HCT116 (cell line): ENCODE results near the gene NF2. TPM values are rescaled to one million over a fixed set of nuclear protein-coding genes. Genes with fewer than 3 reads are reported as not detected.

Experiments used
- ATAC-seq: fragments of 200-7000 bp; cut with Tn5 transposase; 2 replicates; pipeline ENCODE4 v1.9.1; 2020; ENCODE audit warnings: mild to moderate bottlenecking, moderate library complexity
- BruUV-seq: library from RNA; stranded (reverse); fragments of 400-500 nt; replicated peaks from 2 replicates; lab custom pipeline; 2021; lab: Mats Ljungman, UMichigan
- CTCF ChIA-PET: fragments of 300-600 bp; sonication (Branson Sonifier 250); formaldehyde crosslinking; loops from one replicate; lab custom pipeline; 2021; ENCODE audit warnings: antibody characterized with exemption; lab: Charles Lee
- POLR2A ChIA-PET: fragments of 300-600, 350-600 bp; sonication (Branson Sonifier 250); formaldehyde crosslinking; loops from one replicate; lab custom pipeline; 2021; ENCODE audit warnings: antibody characterized with exemption; lab: Charles Lee
- RAD21 ChIA-PET, 2 experiments: fragments of 300-600 bp; sonication (Branson Sonifier 250); formaldehyde crosslinking; loops; one replicate each; lab custom pipeline; 2023; ENCODE audit warnings: low total read pairs in 2 of 2; ENCODE audit not compliant: uncharacterized antibody in 2 of 2, unreplicated experiment in 2 of 2, low non-redundant PET in 1 of 2; lab: Charles Lee
- DNase-seq: peaks from one replicate; pipeline ENCODE4 v3.0.0-alpha.2; 2010; ENCODE audit warnings: low read depth, low spot score
- H2AFZ ChIP-seq: fragments of 200-600 bp; shearing (Covaris generic), sonication (generic); 2 replicates; pipeline ENCODE4 v1.6.1; 2017; ENCODE audit warnings: low read depth, mixed run types, mixed read lengths, antibody characterized with exemption, low read length; ENCODE audit not compliant: poor library complexity, severe bottlenecking
- H3K27ac ChIP-seq: 2 replicates; pipeline ENCODE4 v1.5.1; 2012; ENCODE audit warnings: low read depth, low read length
- H3K27me3 ChIP-seq: fragments of 200-600 bp; sonication (generic); 2 replicates; pipeline ENCODE4 v1.6.1; 2016; ENCODE audit warnings: mixed run types, low read length, mixed read lengths; ENCODE audit not compliant: insufficient read depth
- H3K36me3 ChIP-seq, 2 experiments: fragments of 200-500 bp in 1 of 2; fragments of 200-600 bp in 1 of 2; sonication (Bioruptor generic) in 1 of 2; sonication (generic) in 1 of 2; 2 replicates each; pipeline versions ENCODE4 v1.5.1 to v1.6.1; 2014 to 2016; ENCODE audit warnings: low read length in 2 of 2, inconsistent platforms in 1 of 2, mixed read lengths in 1 of 2, mixed run types in 1 of 2; ENCODE audit not compliant: insufficient read depth in 2 of 2, control insufficient read depth in 1 of 2
- H3K4me1 ChIP-seq, 2 experiments: fragments of 200-600 bp in 1 of 2; sonication (generic) in 1 of 2; 2 replicates each; pipeline versions ENCODE4 v1.5.1 to v1.6.1; 2012 to 2017; ENCODE audit warnings: low read length in 2 of 2, inconsistent platforms in 1 of 2, mild to moderate bottlenecking in 1 of 2, mixed read lengths in 1 of 2, mixed run types in 1 of 2, moderate library complexity in 1 of 2; ENCODE audit not compliant: insufficient read depth in 2 of 2, control insufficient read depth in 1 of 2
- H3K4me2 ChIP-seq: fragments of 200-600 bp; sonication (generic); 2 replicates; pipeline ENCODE4 v1.6.1; 2017; ENCODE audit warnings: mixed run types, low read length, mixed read lengths
- H3K4me3 ChIP-seq, 2 experiments: fragments of 200-600 bp in 1 of 2; sonication (generic) in 1 of 2; replicated peaks in 1 of 2; 2 replicates each; pipeline ENCODE4 v1.5.1; 2011 to 2016; ENCODE audit warnings: low read length in 2 of 2, control low read depth in 1 of 2, low read depth in 1 of 2, mild to moderate bottlenecking in 1 of 2, mixed read lengths in 1 of 2, mixed run types in 1 of 2
- H3K79me2 ChIP-seq: fragments of 200-600 bp; sonication (generic); 2 replicates; pipeline ENCODE4 v1.6.1; 2017; ENCODE audit warnings: mild to moderate bottlenecking, mixed run types, low read length, moderate library complexity, mixed read lengths; ENCODE audit not compliant: insufficient read depth
- H3K9ac ChIP-seq: fragments of 200-600 bp; sonication (generic); 2 replicates; pipeline ENCODE4 v1.6.1; 2016; ENCODE audit warnings: low read length, mixed read lengths
- H3K9me2 ChIP-seq: fragments of 200-600 bp; sonication (generic), shearing (Covaris generic); 2 replicates; pipeline ENCODE4 v1.6.1; 2017; ENCODE audit warnings: mixed run types, mild to moderate bottlenecking, moderate library complexity; ENCODE audit not compliant: insufficient read depth
- H3K9me3 ChIP-seq, 2 experiments: fragments of 200-500 bp in 1 of 2; fragments of 200-600 bp in 1 of 2; sonication (Bioruptor generic) in 1 of 2; sonication (generic) in 1 of 2; 2 replicates each; pipeline ENCODE4 v1.6.1; 2014 to 2017; ENCODE audit warnings: low read length in 2 of 2, mixed read lengths in 2 of 2, inconsistent platforms in 1 of 2, low read depth in 1 of 2, mild to moderate bottlenecking in 1 of 2, mixed run types in 1 of 2, moderate library complexity in 1 of 2; ENCODE audit not compliant: control insufficient read depth in 1 of 2, insufficient read depth in 1 of 2
- H4K20me1 ChIP-seq: fragments of 200-600 bp; sonication (generic), shearing (Covaris generic); 2 replicates; pipeline ENCODE4 v1.6.1; 2017; ENCODE audit warnings: mixed run types, mild to moderate bottlenecking, moderate library complexity; ENCODE audit not compliant: insufficient read depth
- ATF3 ChIP-seq: IDR thresholded peaks from 2 replicates; pipeline ENCODE4 v1.6.1; 2012
- CBX3 ChIP-seq: IDR thresholded peaks from 2 replicates; pipeline ENCODE4 v1.6.1; 2012; ENCODE audit warnings: low read depth
- CEBPB ChIP-seq: IDR thresholded peaks from 2 replicates; pipeline ENCODE4 v1.6.1; 2012; ENCODE audit warnings: low read depth
- EGR1 ChIP-seq: IDR thresholded peaks from 2 replicates; pipeline ENCODE4 v1.6.1; 2012; ENCODE audit warnings: low read depth
- ELF1 ChIP-seq: IDR thresholded peaks from 2 replicates; pipeline ENCODE4 v1.6.1; 2012; ENCODE audit warnings: low read depth, borderline replicate concordance
- EZH2 ChIP-seq: fragments of 200-600 bp; sonication (generic); IDR thresholded peaks from 2 replicates; pipeline ENCODE4 v1.6.1; 2017; ENCODE audit warnings: antibody characterized with exemption, mixed run types
- EZH2phosphoT487 ChIP-seq: fragments of 200-600 bp; IDR thresholded peaks from 2 replicates; pipeline ENCODE4 v1.6.1; 2018; ENCODE audit warnings: antibody characterized with exemption, borderline replicate concordance
- FOSL1 ChIP-seq: IDR thresholded peaks from 2 replicates; pipeline ENCODE4 v1.6.1; 2012; ENCODE audit warnings: low read depth
- JUND ChIP-seq: IDR thresholded peaks from 2 replicates; pipeline ENCODE4 v1.6.1; 2012
- MAX ChIP-seq: IDR thresholded peaks from 2 replicates; pipeline ENCODE4 v1.6.1; 2012
- POLR2A ChIP-seq: IDR thresholded peaks from 2 replicates; pipeline ENCODE4 v1.7.0; 2011; ENCODE audit warnings: borderline replicate concordance; ENCODE audit not compliant: insufficient read depth, insufficient read length; ENCODE audit errors: extremely low read depth
- REST ChIP-seq: IDR thresholded peaks from 2 replicates; pipeline ENCODE4 v1.6.1; 2012; ENCODE audit warnings: low read depth
- SIN3A ChIP-seq: IDR thresholded peaks from 2 replicates; pipeline ENCODE4 v1.6.1; 2012; ENCODE audit warnings: low read depth
- SP1 ChIP-seq: IDR thresholded peaks from 2 replicates; pipeline ENCODE4 v1.6.1; 2012; ENCODE audit warnings: low read depth
- TCF7L2 ChIP-seq: IDR thresholded peaks from 2 replicates; pipeline ENCODE4 v1.7.0; 2011; ENCODE audit warnings: borderline replicate concordance, inconsistent platforms; ENCODE audit not compliant: insufficient read depth, insufficient read length; ENCODE audit errors: extremely low read depth
- YY1 ChIP-seq: IDR thresholded peaks from 2 replicates; pipeline ENCODE4 v1.6.1; 2011; ENCODE audit warnings: low read length, low read depth, moderate library complexity, mild to moderate bottlenecking; ENCODE audit not compliant: insufficient replicate concordance; ENCODE audit errors: extremely low read depth
- ZBTB33 ChIP-seq: IDR thresholded peaks from 2 replicates; pipeline ENCODE4 v1.6.1; 2011; ENCODE audit warnings: mild to moderate bottlenecking, low read length, moderate library complexity; ENCODE audit not compliant: insufficient replicate concordance; ENCODE audit errors: extremely low read depth
- ZFX ChIP-seq: fragments of 450-650 bp; IDR thresholded peaks from 2 replicates; pipeline ENCODE4 v1.6.1; 2017
- ZNF274 ChIP-seq: fragments of 200-500 bp; sonication (Bioruptor generic); IDR thresholded peaks from 2 replicates; pipeline ENCODE4 v1.6.1; 2014; ENCODE audit warnings: mild to moderate bottlenecking, low read depth, low read length, inconsistent platforms
- intact Hi-C: fragments of 100-400 bp; cut with micrococcal nuclease; formaldehyde crosslinking; loops from 2 replicates; pipeline ENCODE4 v1.10.0; 2022
- total RNA-seq: library from RNA; stranded (reverse); gene quantifications from one replicate; pipeline ENCODE4 v1.2.1, GENCODE V29; 2021; ENCODE audit not compliant: unreplicated experiment

The NF2 gene
- total RNA-seq, 1 experiment from 2014 or later = 70.2 TPM

- POLR2A ChIA-PET = no interaction called here
- RAD21 ChIA-PET = no interaction called here
- H3K36me3 ChIP-seq = no peaks in the 10 kb centered on the region
- H3K4me2 ChIP-seq = no peak overlapping the region
- peaks cover 0 to 5% of the 10 kb centered on the region in 2 experiments; a peak in 2 of 4 replicates for H3K4me1 ChIP-seq
- H2AFZ ChIP-seq = no peak overlapping the region
- intact Hi-C loops = no loop called here
- H3K27ac ChIP-seq = no peak overlapping the region
- H3K27me3 ChIP-seq = no peaks in the 10 kb centered on the region
- DNase-seq (no peak), ATAC-seq (no peak)
- no peaks in the 10 kb centered on the region for H3K9me2 ChIP-seq
- BruUV-seq = no TSS peak
- CTCF ChIA-PET = interaction anchor here (1.7 kb wide), 1 partner anchor 28 kb away, joined by 6 read pairs; no protein-coding TSS in a partner anchor
- no peaks in the 10 kb centered on the region for H4K20me1 ChIP-seq
- H3K79me2 ChIP-seq = no peaks in the 10 kb centered on the region
- no peak overlapping the region for H3K9ac ChIP-seq
- TF ChIP-seq YY1 (no peak), FOSL1 (no peak), EZH2 (no peak), SP1 (no peak), EGR1 (no peak), JUND (no peak), ZNF274 (no peak), POLR2A (no peak), MAX (no peak), ZBTB33 (no peak), REST (no peak), ELF1 (no peak), ZFX (no peak), SIN3A (no peak), EZH2phosphoT487 (no peak), ATF3 (no peak), CEBPB (no peak), TCF7L2 (no peak), CBX3 (no peak)
- H3K9me3 ChIP-seq = no peaks in the 10 kb centered on the region
- no peak overlapping the region for H3K4me3 ChIP-seq
Measured at GRCh38 chr22:29717789-29718188, 114.4 kb downstream of the NF2 start.
